ENCODE measurements around the gene CPM. TPM values are rescaled to one million over a fixed set of nuclear protein-coding genes. Genes with fewer than 3 reads are reported as not detected.

Gene CPM
- total and polyA plus RNA-seq, 10 of the 15 experiments (the other 5 are each of a cell fraction or from before 2014, with no cell fraction given): 0.06 to 1.7 (median 0.41) TPM

DNA sequence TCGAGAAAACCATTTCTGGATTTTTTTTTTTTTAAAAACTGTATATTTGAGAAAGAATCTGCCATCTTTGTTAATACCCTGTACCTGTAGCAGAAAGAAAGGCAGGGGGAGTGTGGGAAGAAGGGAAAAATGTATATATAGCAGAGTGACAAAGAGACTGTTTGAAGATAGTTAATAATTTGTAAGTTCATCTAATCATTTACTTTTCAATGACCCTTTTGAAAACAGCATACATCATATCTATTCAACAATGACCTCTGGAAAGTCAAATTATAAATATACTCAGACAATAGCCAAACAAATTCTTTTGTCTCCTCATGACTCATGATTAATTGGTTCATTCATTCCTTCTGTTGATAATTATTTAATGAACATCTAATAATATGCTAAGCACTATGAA lies 10.9 kb upstream of the CPM start:
- Histone ChIP-seq H3K79me2 (ENCODE audit: control insufficient read depth, insufficient read depth, low read length) (no peaks in the 10 kb centered on the region), H3K36me3 (ENCODE audit: control insufficient read depth in 2 of 2, insufficient read depth in 2 of 2, low read length in 1 of 2) (no peaks in the 10 kb centered on the region), H3K4me2 (ENCODE audit: control insufficient read depth, insufficient read depth) (no peak overlapping the region), H3K4me1 (ENCODE audit: control insufficient read depth, insufficient read depth, low read length) (no peaks in the 10 kb centered on the region), H2AFZ (ENCODE audit: control insufficient read depth, low read depth, low read length) (no peak overlapping the region), H3K9ac (ENCODE audit: control insufficient read depth, insufficient read depth, low read length) (no peak overlapping the region), H3K4me3 (no peak overlapping the region), H3K27ac (ENCODE audit: control insufficient read depth, insufficient read depth) (no peak overlapping the region), H3K9me3 (replicated peaks; ENCODE audit: control insufficient read depth, insufficient read depth, low read length) (no peaks in the 10 kb centered on the region), H4K20me1 (ENCODE audit: control insufficient read depth, insufficient read depth) (no peaks in the 10 kb centered on the region), H3K27me3 (replicated peaks in 1 of 2; ENCODE audit: control insufficient read depth in 2 of 2, insufficient read depth in 2 of 2, low read length in 1 of 2) (no peaks in the 10 kb centered on the region)
- ChIA-PET POLR2A (interaction anchor here (0.5 to 0.7 kb wide), 2 partner anchors 84 to 418 kb away, joined by 3 read pairs; no protein-coding TSS in a partner anchor), CTCF (interaction anchor here (0.6 to 0.7 kb wide), 3 partner anchors 23 to 65 kb away, joined by 3 read pairs; no protein-coding TSS in a partner anchor), SMC1A (ENCODE audit: uncharacterized antibody, unreplicated experiment) (interaction anchor here (0.7 to 1.9 kb wide), 3 partner anchors 11 to 45 kb away, joined by 3 to 6 read pairs (median 4); partner anchors contain the start of gene CPM), RAD21 (ENCODE audit: unreplicated experiment) (no interaction called here)
- no TSS peak for BruUV-seq (replicated peaks)
- 50% methylated on average over 1 of the region's 1 CpG for WGBS (ENCODE audit: insufficient coverage, insufficient replicate concordance, low lambda C conversion rate, missing lambda C conversion rate)
- no peak for ATAC-seq
- no peak for DNase-seq (ENCODE audit: low read depth, low spot score)
- no peak for TF ChIP-seq SMC3 (IDR thresholded peaks at IDR 0.05; ENCODE audit: borderline replicate concordance, low read length)
- TF ChIP-seq CREB1 (IDR thresholded peaks at IDR 0.05; ENCODE audit: low read depth): no peak
- TF ChIP-seq SIN3A (IDR thresholded peaks at IDR 0.05; ENCODE audit: low read depth, low read length): no peak
- TF ChIP-seq HCFC1 (IDR thresholded peaks at IDR 0.05; ENCODE audit: low read length): no peak
- no peak for TF ChIP-seq BMI1 (IDR thresholded peaks at IDR 0.05; ENCODE audit: borderline replicate concordance)
- TF ChIP-seq, protein P1, sequence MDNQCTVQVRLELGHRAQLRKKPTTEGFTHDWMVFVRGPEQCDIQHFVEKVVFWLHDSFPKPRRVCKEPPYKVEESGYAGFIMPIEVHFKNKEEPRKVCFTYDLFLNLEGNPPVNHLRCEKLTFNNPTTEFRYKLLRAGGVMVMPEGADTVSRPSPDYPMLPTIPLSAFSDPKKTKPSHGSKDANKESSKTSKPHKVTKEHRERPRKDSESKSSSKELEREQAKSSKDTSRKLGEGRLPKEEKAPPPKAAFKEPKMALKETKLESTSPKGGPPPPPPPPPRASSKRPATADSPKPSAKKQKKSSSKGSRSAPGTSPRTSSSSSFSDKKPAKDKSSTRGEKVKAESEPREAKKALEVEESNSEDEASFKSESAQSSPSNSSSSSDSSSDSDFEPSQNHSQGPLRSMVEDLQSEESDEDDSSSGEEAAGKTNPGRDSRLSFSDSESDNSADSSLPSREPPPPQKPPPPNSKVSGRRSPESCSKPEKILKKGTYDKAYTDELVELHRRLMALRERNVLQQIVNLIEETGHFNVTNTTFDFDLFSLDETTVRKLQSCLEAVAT (IDR thresholded peaks at IDR 0.05): no peak
- no peak for TF ChIP-seq ASH2L (IDR thresholded peaks at IDR 0.05; ENCODE audit: borderline replicate concordance, low read depth)
- no peak for TF ChIP-seq TCF3 (IDR thresholded peaks at IDR 0.05; ENCODE audit: borderline replicate concordance, insufficient read depth, low read depth, low read length)
- no peak for TF ChIP-seq CHD2 (IDR thresholded peaks at IDR 0.05; ENCODE audit: borderline replicate concordance, low read depth, low read length)
- TF ChIP-seq ZNF217 (IDR thresholded peaks at IDR 0.05): no peak
- TF ChIP-seq, protein P2, sequence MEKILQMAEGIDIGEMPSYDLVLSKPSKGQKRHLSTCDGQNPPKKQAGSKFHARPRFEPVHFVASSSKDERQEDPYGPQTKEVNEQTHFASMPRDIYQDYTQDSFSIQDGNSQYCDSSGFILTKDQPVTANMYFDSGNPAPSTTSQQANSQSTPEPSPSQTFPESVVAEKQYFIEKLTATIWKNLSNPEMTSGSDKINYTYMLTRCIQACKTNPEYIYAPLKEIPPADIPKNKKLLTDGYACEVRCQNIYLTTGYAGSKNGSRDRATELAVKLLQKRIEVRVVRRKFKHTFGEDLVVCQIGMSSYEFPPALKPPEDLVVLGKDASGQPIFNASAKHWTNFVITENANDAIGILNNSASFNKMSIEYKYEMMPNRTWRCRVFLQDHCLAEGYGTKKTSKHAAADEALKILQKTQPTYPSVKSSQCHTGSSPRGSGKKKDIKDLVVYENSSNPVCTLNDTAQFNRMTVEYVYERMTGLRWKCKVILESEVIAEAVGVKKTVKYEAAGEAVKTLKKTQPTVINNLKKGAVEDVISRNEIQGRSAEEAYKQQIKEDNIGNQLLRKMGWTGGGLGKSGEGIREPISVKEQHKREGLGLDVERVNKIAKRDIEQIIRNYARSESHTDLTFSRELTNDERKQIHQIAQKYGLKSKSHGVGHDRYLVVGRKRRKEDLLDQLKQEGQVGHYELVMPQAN (conservative IDR thresholded peaks at IDR 0.05): no peak
- no peak for TF ChIP-seq YBX1 (IDR thresholded peaks at IDR 0.05)
- TF ChIP-seq EED (IDR thresholded peaks at IDR 0.05; ENCODE audit: low read depth): no peak
- TF ChIP-seq NRF1 (conservative IDR thresholded peaks at IDR 0.05; ENCODE audit: low read depth, low read length): no peak
- no peak for TF ChIP-seq RB1 (IDR thresholded peaks at IDR 0.05; ENCODE audit: borderline replicate concordance)
- no peak for TF ChIP-seq ZNF207 (IDR thresholded peaks at IDR 0.05; ENCODE audit: borderline replicate concordance)
- no peak for TF ChIP-seq SUZ12 (IDR thresholded peaks at IDR 0.05; ENCODE audit: unreplicated experiment)
- TF ChIP-seq, protein P3, sequence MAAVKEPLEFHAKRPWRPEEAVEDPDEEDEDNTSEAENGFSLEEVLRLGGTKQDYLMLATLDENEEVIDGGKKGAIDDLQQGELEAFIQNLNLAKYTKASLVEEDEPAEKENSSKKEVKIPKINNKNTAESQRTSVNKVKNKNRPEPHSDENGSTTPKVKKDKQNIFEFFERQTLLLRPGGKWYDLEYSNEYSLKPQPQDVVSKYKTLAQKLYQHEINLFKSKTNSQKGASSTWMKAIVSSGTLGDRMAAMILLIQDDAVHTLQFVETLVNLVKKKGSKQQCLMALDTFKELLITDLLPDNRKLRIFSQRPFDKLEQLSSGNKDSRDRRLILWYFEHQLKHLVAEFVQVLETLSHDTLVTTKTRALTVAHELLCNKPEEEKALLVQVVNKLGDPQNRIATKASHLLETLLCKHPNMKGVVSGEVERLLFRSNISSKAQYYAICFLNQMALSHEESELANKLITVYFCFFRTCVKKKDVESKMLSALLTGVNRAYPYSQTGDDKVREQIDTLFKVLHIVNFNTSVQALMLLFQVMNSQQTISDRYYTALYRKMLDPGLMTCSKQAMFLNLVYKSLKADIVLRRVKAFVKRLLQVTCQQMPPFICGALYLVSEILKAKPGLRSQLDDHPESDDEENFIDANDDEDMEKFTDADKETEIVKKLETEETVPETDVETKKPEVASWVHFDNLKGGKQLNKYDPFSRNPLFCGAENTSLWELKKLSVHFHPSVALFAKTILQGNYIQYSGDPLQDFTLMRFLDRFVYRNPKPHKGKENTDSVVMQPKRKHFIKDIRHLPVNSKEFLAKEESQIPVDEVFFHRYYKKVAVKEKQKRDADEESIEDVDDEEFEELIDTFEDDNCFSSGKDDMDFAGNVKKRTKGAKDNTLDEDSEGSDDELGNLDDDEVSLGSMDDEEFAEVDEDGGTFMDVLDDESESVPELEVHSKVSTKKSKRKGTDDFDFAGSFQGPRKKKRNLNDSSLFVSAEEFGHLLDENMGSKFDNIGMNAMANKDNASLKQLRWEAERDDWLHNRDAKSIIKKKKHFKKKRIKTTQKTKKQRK (IDR thresholded peaks at IDR 0.05; ENCODE audit: low read depth, low read length): no peak
- no peak for TF ChIP-seq SIX5 (IDR thresholded peaks at IDR 0.05; ENCODE audit: low read depth, low read length, severe bottlenecking)
- no peak for TF ChIP-seq PAX5 (IDR thresholded peaks at IDR 0.05; ENCODE audit: borderline replicate concordance, low read depth, low read length)
- intact Hi-C loops (cut with micrococcal nuclease; ENCODE audit: unreplicated experiment): no loop called here
- no peak for FAIRE-seq
- in situ Hi-C loops (cut with MboI): no loop called here

Data from GM12878 (cell line).